G401.6 (cell line): ENCODE measurements around the gene PGAM4.
A peak's percentile ranks its signal among the peaks of the same experiment; 100 is the strongest.
"Not testable (repeated sequence)": the region's sequence is repeated elsewhere in the genome, so short reads cannot be mapped to it uniquely, and the experiment has no call there.

ENCODE experiments used
- FAIRE-seq: peaks from 2 replicates; lab custom pipeline; 2012; peaks lifted over from hg19 to GRCh38; lab: Jason Lieb, UNC

PGAM4 gene

DNA sequence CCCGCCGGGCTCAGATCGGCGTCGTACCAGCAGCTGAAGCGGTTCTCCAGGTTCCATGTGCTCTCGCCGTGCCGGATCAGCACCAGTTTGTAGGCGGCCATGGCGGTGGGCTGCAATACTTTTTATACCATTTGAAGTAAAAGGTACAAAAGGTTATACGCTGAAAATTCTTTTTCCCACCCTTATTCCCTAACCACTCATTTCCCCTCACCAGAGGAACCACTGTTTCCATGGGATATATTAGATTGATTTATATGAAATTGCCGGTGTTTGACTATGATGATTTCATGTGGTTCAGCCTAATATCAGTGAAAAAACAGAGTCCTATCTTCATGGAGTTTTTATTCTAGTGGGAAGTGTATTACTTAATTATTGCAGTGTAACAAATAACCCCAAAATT is at the start of gene PGAM4:
Gene PGAM4 (minus strand): TSS at position 101 of the 400 bp plus-strand sequence. CDS start 0 bp downstream, at position 101.
- no peak for FAIRE-seq

DNA sequence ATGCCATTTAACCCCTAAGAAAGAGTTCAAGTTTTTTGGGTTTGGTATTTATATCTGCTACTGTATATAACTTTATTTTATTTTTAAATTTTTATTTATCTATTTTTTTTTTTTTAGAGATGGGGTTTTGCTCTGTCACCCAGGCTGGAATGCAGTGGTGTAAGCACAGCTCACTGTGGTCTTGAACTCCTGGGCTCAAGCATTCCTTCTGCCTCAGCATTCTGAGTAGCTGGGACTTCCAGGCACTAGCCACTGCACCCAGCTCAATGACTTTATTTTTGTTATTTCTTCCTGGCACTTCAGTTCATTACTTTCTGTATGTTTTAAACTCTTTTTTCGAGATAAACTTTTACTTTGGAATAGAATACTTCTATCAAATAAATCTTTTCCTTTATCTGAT is 42.4 kb upstream of the PGAM4 start:
- no peak for FAIRE-seq

DNA sequence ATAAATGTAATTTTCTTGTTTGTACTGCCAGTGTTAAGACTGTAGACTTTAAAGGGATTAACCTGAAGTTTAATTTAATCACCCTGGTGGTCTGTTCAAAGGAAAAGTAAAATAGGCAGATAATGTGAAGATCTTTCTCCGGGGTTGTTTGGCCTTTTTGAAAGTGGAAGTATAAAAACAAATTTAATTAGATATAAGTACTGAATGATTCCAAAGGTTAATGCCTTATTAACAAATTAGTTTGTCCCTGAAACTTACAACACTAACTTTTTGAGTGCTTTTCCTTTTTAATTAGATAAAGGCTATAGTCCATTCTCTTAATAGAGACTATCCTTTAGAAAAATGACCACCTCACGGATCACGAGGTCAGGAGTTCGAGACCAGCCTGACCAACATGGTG is 10.4 kb upstream of the PGAM4 start:
- FAIRE-seq: no peak

DNA sequence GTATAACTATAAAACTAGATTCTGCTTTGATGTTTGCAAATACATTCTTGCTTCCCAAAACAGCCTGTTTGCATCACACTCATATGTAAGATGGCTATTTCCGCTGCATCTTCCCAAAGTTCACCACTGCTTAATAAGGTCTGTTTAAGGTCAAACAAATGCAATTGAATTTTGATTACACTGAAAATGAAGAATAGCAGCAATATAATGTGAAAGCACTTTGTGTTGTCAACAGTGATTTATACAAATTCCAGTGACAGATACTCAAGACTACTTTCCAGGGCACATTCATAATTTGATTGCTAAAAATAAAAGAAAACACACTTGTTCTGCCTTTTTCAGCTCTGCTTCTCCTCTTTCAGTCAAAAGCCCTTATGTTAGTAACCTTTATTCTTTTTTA is 8.1 kb upstream of the PGAM4 start:
- no peak for FAIRE-seq

DNA sequence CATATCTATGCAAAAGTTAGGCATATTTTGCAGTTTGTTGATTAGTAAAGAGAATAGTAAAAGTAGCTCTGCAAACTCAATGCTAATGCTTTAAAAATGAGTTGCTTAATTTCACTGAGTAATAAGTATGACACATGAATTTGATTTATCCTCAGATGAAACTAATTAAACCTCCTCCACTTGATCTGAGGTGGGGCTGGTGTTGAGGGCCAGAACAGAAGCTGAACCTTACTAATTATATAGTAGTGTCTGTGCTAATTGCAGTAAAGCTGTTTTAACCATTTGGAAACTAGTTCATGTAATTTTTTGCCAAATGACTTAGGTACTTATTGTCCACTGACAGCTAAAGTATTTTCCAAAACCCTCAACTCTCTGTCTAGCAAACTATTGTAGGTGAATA is 7.7 kb upstream of the PGAM4 start:
- FAIRE-seq: no peak

DNA sequence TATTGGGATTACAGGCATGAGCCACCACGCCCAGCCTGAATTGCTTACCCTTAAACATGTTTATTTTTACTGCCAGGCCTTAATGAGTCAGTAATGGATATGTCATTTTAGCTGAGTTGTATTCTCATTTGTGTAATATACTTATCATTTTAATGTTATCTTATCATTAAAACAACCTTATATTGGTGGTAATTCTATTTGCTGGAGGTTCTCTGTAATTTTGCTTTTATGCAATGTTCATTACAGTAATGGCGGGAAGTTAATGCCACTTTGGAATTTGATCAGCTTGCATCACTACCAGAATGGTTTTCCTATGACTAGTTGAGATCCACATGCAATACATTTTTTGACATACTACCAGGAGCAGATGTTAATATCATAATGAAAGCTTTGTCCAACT is 6.3 kb upstream of the PGAM4 start:
- no peak for FAIRE-seq

DNA sequence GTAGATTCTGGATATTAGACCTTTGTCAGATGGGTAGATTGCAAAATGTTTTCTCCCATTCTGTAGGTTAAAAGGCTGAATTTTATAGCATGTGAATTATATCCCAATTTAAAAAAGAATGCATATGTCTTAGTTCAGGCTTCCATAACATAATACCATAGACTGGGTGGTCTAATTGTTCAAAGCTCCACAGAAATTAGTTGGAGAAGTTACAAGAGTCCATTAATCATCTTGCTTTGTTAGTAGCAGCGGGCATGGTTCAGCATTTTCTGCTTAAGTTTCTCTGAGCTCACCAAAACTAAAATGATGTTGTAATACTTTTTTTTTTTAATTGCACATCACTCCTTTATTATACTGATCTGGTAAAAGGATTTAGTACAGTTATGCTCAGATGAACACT is 1.8 kb downstream of the PGAM4 start:
- FAIRE-seq: no peak

DNA sequence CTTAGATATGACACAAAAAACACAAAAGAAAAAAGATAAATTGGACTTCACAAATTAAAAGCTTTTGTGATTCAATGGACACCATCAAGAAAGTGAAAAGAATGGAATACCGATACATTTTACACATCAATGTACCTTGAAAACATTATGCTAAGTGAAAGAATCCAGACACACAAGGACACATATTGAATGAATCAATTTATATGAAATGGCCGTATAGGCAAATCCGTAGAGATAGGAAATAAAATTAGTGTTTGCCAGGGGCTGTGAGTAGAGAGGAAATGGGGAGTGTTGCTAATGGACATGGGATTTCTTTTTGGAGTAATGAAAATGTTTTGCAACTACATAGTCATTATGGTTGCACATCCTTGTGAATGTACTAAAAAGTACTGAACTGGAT is 3.1 kb downstream of the PGAM4 start:
- no peak for FAIRE-seq

DNA sequence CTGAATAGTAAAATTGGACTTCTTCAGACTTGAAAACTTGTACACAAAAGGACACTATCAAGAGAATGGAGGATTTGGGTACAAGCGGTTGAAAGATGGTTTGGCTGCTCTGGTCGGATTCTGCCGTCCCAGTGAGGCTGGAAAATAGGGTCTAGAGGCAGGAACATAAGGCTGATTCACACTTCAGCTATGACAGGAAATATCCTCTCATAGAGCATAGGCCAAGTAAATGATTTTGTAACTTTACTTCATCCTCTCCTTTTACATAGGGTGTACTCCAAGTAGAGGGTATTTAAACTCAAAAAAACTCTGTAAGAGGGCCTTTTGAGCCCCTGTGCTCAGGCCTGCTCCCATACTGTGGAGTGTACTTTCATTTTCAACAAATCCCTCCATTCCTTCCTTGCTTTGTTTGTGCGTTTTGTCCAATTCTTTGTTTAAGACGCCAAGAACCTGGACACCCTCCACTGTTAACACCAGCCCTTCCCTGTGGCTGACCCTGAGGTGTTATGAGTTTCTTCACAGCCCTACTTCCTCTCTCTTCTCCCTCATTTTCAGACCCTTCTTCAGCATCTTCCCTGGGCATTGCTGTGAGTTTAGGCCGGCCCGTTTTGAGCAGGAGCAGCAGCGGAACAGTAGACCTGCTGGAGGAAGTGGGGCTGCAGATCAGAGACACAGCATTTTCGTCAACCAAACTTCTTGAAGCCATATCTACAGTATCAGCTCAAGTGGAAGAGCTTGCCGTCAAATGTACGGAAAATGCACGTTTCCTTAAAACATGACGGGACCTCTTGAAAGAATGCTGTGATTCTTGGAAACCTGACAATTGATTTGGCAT is 7.2 kb downstream of the PGAM4 start:
- no peak for FAIRE-seq

DNA sequence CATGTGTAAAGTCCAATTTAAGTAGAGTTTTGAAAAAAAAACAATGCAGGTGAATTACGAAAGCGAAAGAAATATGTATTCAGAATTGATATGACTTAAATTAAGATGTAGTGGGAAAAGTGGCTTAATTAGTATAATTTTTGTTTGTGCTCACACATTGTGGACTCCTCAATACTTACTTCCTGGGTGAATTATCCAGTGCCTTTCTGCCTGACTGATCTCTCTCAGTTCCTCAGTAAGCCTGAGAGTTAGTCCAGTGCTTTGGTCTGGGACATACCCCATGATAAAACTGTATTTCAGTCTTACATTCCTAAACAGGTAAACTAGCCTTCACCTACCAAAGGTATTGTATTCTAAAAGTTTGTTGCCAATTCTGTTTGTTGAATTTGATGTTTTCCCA is 8.4 kb downstream of the PGAM4 start:
- no peak for FAIRE-seq

DNA sequence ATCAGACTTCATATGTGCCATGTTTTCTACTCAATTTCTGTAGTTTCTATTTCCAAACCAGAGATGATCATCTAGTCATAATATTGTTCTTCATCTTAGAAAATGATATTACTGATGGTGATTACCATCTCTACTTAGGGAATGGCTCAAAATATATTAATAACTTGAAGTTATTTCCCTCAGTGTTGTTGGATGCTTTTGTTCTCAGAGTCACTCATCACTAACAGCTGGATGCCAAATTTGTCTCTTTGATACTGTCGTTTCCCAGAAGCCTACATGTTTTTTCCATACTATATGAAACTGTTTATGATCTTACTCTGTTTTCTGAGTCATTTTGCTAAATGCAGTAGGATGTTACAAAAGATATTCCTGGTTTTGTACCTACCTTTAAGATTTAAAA is 8.9 kb downstream of the PGAM4 start:
- no peak for FAIRE-seq

DNA sequence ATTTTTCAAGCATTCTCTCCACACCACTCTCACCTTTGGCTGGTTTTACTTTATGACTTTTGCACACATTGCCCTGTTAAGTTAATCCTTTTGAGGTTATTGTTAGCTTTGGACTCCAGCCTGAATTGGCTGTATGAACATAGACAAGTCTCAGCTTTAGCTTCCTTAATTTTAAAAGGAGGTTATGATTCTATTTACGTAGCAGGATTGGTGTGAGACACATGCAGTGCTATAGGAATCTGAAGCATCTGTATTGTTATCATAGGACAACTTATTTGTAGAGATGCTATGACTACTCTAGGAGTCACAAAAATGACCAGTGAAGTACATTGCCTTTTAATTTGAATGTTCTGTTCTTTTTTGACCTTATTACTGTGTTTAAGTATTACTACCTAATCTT is 15.7 kb downstream of the PGAM4 start:
- no peak for FAIRE-seq

DNA sequence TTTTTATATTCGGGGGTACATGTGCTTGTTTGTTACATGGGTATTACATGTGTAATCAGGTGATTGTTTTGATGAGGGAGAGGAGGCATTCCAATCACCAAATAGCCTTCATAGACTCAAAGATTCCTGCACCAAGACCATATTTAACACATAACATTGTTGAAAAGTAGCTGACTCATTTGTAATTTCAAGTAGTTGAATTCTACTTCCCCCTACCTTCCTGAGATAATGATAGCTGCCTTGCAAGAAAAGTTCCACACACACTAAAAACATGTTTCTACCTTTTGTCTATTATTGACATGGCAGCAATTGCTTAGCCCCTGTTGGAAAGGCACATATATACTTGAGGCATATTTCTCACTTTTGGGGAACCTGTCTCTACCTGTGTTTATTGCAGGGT is 16.1 kb downstream of the PGAM4 start:
- no peak for FAIRE-seq

DNA sequence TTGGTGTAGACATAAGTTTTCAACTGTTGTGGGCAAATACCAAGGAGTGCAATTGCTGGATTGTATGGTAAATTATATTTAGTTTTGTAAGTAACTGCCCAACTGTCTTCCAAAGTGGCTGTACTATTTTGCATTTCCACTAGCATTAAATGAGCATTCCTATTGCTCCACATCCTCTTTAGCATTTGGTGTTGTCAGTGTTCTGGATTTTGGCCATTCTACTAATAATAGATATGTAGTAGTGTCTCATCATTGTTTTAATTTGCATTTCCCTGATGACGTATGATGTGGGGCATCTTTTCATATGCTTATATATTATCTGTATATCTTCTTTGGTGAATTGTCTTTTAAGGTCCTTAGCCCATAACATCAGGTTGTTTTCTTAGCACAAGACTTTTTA is 17.3 kb downstream of the PGAM4 start:
- no peak for FAIRE-seq

DNA sequence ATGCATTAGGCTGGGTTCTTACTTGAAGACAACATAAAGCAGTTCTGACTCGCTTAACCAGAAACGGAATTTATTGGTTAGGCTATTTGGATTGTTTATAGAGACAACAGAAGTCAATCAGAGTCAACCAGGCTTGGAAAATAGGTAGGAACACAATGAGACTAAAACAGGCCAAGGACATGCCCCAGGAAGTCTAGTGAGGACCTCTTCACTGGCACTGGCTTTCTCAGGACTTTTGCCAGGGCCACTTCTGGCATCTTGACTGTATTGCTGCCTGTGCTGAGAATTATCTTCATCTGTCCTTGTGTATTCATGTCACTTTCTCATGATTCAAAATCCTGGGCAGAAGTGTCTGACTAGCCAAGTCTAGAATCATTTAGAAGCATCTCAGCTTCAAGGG is 19.6 kb downstream of the PGAM4 start:
- FAIRE-seq: no peak

DNA sequence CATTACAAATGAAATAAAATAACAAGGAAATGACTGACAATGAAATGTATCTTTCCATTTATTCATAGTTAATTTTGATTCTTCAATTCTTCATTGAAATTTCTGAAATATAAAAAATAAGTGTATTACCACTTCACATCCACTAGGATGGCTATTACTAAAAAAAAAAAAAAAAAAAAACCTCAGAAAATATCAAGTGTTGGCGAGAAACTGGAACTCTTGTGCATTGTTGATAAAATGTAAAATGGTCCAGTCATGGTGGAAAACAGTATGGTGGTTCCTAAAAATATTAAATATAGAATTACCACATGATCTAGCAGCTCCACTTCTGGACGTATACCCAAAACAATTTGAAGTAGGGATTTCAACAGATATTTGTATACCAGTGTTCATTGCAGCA is 22.9 kb downstream of the PGAM4 start:
- peak; percentile 74 for FAIRE-seq

DNA sequence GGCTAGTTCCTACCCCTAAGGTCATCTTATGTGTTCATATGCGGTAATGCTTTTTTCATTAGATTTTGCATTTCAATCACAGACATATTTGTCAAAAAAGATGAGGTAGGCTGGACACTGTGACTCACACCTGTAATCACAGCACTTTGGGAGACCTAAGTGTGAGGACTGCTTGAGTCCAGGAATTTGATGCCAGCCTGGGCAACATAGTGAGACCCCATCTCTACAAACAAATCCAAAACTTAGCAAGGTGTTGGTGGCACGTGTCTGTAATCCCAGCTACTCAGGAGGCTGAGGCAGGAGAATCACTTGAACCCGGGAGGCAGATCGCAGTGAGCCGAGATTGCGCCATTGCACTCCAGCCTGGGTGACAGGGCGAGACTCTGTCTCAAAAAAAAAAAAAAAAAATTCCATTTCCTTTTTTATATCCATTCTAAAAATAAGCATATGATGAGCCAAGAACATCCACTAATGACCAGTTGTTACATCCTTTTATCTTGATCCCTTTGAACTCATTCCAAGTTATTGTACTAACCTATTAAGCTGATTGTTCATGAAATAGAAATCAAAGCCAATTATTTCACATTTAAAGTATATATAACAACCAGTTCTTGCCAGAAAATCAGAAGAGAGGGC is 23.4 kb downstream of the PGAM4 start:
- no peak for FAIRE-seq

DNA sequence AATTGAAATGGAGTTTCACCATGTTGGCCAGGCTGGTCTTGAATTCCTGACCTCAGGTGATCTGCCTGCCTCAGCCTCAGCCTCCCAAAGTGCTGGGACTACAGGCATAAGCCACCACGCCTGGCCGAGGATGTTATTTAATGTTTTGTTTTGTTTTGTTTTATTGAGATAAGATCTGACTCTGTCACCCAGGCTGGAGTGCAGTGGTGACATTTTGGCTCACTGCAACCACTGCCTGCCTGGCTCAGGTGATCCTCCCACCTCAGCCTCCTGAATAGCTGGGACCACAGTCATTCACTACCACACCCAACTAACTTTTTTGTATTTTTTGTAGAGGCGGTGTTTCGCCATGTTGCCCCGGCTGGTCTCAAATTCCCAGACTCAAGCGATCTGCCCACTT is 24.4 kb downstream of the PGAM4 start:
- not testable (repeated sequence) for FAIRE-seq

DNA sequence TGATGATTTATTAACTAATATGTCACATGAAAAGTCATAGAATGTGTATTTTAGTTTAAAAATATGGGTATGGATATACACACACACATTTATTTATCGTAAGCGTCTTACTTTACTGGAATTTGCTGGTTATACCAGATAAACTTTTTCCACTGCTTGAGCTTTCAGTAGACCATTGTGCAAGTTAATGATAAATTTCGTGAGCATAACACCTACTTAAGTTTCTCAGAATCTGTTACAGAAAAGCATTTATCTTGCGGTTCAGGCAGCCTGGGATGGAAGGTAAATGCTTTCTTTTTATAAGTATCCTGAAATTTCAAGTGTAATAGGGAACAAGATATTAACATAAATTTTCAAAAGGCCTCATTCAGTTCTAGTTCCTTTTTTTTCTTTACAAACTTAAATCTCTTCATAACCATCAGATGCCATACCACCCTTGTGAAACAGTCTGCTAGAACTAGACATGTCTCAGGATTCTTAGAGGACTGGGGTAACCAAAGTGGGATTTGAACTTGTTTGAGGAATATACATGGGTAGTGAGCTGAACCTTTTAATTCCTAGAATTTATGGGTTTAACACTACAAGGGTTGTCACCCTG is 31.3 kb downstream of the PGAM4 start:
- FAIRE-seq: no peak

DNA sequence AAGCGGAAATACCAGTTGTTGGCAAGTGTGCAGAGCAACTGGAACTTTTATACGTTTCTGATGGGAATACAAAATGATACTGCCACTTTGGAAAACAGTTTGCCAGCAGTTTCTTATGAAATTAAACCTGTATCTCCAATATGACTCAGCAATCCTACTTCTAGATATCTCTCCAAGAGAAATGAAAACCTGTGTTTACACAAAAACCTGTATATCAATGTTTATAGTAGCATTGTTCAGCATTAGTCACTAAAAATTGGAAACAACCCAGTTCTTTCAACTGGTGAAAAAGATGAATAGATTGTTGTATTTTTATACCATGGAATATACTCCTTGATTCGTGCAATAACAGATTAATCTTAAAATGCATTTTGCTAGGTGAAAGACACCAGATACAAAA is 32.1 kb downstream of the PGAM4 start:
- no peak for FAIRE-seq

DNA sequence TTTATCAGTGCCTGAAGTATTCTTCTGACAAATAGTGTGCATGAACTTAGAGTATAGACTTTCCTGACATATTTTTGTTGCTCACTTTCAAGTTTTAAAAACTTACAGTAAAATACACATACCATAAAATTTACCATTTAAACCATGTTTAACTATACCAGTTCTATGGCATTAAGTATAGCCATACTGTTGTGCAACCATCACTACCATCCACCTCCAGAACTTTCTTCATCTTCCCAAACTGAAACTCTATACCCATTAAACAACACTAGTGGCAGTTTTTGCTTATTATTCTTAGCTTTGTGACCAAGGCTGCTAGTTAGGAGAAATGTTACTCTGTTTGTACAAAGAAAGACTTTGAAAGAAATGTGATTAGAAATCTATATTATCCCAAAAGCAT is 33.1 kb downstream of the PGAM4 start:
- FAIRE-seq: no peak

DNA sequence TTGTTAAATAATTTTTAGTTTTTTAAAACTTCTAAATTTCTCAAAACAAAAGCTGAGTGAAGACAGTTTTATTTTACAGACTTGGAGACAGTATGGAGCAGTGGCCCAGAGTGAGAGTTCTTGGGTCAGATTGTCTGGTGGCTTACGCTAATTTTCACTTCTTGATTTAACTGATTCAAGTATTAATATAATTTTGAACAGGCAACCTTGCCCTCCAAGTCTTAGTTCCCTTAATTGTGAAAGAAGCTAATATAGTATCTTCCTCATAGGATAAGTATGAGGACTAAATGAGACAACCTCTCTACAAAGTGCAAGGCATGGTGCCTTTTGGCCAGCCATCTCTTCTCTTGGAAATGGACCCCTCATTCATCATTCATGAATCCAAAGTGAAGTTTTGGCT is 33.6 kb downstream of the PGAM4 start:
- no peak for FAIRE-seq

DNA sequence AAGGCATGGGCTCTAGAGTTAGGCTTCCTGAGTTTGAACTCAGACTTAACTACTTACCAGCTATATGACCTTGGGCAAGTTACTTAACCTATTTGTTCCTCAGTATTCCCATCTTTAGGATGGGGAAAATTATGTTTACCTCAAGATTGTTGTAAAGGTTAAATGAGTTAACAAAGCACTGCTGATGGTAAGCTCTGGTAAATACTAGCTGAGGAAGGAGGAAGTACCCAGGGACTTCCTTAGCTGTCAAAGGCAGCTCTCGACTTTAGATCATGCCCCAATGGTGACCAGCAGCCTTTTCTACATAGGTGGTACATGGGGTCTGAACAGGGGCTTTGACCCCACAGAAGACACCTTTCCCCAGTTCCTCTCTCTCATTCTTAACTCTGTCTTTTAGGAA is 38.9 kb downstream of the PGAM4 start:
- no peak for FAIRE-seq

DNA sequence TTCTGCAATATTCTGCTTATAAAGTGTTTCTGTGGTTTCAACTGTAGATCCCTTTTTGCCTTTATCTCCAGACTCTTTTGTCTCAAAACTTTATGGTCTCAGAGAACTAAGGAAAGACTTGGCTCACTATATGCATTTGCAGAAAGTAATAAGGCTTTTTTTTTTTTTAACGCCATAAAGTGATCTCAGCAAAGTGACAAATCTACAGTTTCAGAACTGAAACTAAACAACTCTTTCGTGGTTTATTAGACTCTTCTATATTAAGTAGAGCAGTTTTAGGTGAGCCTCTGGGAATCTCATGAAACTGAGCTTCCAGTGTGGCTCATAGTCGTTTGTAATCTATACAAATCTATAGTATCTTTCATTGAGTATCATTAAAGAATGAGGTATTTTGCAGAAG is 43.7 kb downstream of the PGAM4 start:
- FAIRE-seq: no peak
